GM10847 (cell line): ENCODE data around the gene CCDC191.

ENCODE experiments used
- POLR2A ChIP-seq: IDR thresholded peaks from 2 replicates; pipeline ENCODE4 v1.6.1; 2011; ENCODE audit not compliant: insufficient read length; ENCODE audit errors: extremely low read depth

Gene CCDC191

GRCh38 chr3:114020907-114021306 lies 35.4 kb downstream of the CCDC191 start:
- no peak for TF ChIP-seq POLR2A

GRCh38 chr3:114019486-114019885 lies 36.8 kb downstream of the CCDC191 start:
- no peak for TF ChIP-seq POLR2A

- no peak for TF ChIP-seq POLR2A
Observed at GRCh38 chr3:114014211-114014610, 42.1 kb downstream of the CCDC191 start.

DNA sequence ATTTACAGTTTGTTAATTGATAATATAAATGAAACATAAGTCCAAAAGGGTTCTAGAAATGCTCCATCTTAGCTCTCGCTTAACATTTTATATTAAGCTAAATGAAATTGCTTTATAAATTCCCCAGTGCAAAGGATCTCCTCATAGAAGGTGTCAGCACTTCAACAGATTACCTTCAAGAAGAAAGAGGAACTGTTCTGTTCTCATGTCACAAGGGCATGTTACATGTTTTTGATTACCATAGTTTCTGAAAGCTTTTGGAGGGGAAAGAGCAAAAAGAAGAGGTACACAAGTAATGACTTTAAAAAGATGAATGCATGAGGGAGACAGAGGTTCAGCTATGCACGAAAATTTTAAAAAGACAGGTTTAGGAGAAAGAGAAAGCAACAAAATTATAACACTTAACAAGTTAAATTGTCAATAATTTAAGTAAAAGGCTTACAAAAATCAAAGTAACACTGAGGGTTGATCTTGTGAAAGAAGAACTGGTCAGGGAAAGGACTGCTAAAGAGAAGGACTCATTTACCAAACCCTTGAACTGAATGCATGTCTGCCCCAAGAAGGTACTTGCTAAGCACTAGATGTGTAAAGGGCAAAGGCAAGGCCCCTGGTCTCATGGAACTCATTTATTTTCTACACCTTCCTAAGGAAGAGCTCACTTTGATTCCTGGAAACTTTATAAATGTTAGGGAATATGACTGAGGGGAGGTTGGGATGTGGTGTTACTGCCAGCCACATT lies 45.1 kb downstream of the CCDC191 start:
- no peak for TF ChIP-seq POLR2A

GRCh38 chr3:114005481-114005880 lies 50.8 kb downstream of the CCDC191 start:
- TF ChIP-seq POLR2A = no peak

DNA sequence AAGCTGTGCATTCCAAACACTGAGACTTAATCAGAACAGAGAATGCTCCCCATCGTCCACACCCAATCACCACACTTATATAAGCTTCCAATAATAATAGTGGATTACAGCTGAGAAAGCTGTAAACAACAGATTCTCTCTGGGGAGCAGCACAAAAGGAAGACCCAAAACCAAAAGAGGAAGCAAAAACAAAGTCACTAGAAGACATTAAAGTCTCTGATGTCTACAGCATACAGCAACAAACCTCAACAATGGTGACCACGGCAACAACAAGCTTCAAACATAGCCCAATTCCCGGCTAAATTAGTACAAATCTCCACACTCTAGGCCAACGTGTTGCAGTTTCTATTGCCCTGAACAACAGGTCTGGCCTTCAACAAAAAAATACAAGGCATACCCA lies 70.8 kb downstream of the CCDC191 start:
- no peak for TF ChIP-seq POLR2A

DNA sequence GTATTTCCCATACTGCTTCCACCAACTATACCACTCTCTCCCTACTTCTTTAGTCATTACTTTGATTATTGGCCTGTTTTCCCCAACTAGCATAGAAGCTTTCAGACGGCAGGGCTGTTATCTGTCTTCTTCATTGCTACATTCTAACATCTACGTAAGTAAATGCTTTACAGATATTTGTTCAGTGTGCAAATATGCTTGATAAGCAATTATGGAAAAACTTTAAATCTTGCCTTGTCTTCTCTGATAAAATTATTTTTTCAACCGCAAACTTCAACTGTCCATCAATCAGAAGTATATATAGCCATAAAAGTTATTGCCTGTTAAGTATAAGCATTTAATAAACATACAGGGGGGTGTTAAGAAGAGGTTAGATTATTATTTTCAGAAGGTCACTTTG lies 72.8 kb downstream of the CCDC191 start:
- TF ChIP-seq POLR2A = no peak

DNA sequence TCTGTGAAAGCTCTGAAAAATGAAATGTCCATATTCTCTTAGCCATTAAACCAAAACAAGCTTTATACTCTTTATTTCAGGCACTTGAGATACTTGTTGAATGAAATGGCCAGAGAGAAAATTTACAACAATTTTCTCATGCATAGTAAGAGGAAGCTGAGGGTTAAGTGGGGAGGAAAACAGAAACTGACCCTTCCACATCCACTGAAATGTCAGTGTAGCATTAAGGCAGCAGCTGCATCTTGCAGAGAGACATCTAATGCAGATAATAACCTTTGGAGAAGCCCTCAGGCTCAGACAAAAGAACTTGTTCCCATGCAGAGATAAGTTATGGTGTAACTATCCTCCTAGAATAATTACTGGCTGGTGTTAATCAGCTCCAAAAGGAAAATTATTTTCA lies 74.5 kb downstream of the CCDC191 start:
- TF ChIP-seq POLR2A = no peak

DNA sequence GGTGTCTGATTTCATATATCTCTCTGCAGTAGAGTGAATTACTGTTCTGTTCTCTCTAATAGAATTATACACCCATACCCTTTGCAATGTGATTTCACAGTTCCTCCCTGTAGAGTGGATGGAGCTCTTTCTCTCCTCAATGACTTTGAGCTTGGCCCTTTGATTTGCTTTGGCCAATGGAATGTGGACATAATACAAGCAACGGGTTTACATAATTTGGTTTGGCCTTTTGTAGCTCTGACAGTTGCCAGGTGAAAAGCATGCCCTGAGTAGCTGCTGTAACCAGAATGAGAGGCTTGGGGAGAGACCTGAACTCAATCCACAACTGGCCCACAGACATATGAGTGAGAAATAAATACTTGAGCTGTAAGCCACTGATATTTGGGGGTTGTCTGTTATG lies 76.4 kb downstream of the CCDC191 start:
- TF ChIP-seq POLR2A = no peak

DNA sequence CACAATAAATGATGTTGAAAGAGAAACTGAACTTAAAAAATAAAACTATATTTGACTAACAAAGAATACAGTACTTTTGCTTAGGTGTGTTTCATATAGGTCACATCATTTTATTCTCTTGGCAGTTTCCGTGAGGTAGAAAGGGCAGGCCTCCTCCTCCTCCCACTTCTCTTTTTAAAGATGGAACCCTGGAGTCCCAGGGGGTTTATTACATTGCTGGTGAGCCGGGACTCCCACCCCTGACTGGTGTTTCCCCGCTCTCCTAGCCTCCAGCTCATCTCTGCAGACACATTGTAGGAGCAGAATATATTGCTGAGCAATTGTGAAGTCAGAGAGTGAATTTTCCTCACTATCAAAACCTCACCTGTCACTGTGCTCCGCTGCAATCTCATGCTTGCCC lies 78.5 kb downstream of the CCDC191 start:
- no peak for TF ChIP-seq POLR2A

DNA sequence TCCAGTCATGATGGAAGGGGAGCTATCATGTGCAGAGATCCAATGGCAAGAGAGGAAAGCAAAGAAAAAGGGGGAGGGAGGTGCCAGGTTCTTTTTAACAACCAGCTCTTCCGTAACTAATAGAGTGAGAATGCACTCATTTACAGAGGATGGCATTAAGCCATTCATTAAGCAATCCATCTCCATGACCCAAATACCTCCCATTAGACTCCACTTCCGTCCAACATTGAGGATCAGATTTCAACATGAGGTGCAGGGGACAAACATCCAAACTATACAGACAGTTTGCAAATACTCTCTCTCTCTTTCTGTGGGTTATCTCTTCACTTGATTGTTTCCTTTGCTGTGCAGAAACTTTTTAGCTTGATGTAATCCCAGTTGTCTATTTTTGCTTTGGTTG lies 87.3 kb downstream of the CCDC191 start:
- TF ChIP-seq POLR2A = no peak

DNA sequence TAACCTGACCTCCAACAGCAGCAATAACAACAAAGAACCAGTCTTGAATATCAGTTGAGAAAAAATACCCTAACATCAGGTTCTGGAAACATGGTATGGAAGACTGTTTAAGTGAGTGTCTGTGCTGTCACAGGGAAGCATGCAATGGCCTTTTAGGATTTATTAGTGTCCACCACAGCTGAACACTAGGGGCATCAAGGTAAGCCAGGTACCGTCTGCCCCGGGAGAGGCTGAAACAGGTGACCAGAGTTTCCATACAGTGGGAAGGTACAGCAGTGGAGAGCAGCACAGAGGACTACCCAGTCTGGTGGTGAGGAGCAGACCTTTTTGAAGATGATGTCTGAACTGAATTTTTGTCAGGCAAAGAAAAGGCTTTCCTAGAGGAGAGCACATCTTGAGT lies 90.2 kb downstream of the CCDC191 start:
- no peak for TF ChIP-seq POLR2A

- no peak for TF ChIP-seq POLR2A
Observed at GRCh38 chr3:113963879-113964278, 92.4 kb downstream of the CCDC191 start.

DNA sequence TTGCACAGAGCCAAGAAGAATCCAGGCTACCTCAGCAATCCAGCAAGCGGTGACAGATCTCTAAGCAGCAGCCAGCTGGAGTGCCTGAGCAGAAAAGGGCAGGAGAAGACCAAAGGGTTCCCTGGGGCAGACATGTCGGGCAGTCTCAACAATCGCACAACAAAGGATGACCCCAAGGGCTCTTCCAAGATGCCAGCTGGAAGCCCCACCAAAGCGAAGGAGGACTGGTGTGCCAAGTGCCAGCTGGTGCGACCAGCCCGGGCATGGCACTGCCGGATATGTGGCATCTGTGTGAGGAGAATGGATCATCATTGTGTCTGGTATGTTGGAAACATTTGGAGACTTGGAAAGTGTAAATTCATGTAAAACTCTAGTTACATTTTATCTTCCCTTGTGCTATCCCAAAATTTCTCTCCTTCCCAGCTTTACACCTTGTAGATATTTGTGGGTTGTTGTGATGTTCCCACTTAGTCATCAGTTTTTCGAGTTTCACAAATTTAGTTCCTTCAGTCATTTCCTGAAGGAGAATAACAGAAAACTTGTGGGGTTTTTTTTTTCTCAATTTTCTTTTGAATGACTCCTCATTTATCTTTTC lies 102.1 kb downstream of the CCDC191 start:
- no peak for TF ChIP-seq POLR2A

GRCh38 chr3:113953677-113954076 lies 102.6 kb downstream of the CCDC191 start:
- TF ChIP-seq POLR2A = no peak

GRCh38 chr3:113952921-113953320 lies 103.4 kb downstream of the CCDC191 start:
- TF ChIP-seq POLR2A = no peak
